Suppressor macrophage treated with lipopolysaccharide for 4 hours (primary cell): ENCODE results near the gene TRIM54.
"Not testable (repeated sequence)": the region's sequence is repeated elsewhere in the genome, so short reads cannot be mapped to it uniquely, and the experiment has no call there.

Experiments used
- DNase-seq: peaks from one replicate; pipeline ENCODE4 v3.0.0-alpha.2; 2020

The TRIM54 gene

DNA sequence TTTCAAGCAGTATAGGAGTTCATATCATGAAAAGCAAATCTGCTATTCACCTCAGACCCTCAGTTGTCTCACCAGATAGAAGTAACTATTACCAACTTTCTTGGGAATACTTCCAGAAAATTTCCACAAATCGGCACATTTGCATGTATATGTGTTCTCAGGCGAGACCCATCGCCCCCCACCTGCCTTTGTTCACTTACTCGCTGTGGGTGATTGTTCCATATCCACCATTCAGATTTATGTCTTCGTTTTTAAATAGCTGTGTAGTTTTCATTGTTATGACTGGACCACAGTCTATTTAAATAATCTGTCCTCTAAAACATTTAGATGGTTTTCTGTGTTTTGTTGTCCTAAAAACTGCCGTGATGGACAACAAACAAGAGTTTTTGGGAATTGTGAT lies 3.3 kb downstream of the TRIM54 start:
- no peak for DNase-seq

- no peak for DNase-seq
Observed at GRCh38 chr2:27288610-27289009, 6.4 kb downstream of the TRIM54 start.

DNA sequence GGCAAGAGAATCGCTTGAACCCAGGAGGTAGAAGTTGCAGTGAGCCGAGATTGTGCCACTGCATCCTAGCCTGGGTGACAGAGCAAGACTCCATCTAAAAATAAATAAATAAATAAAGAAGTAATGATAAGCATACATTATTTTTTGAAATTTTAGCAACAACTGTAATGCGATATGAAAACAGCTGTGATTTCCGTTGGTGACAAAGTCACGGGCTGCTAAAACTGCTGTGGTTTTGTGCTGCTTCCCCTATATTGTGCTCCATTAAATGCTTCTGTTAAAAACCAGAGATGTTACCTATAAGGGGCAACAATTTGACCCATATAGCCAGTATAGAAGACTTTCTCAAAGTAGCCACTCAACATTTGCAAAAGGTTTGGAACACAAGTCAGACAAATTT lies 8.3 kb downstream of the TRIM54 start:
- no peak for DNase-seq

GRCh38 chr2:27291865-27292264 lies 9.6 kb downstream of the TRIM54 start:
- no peak for DNase-seq

DNA sequence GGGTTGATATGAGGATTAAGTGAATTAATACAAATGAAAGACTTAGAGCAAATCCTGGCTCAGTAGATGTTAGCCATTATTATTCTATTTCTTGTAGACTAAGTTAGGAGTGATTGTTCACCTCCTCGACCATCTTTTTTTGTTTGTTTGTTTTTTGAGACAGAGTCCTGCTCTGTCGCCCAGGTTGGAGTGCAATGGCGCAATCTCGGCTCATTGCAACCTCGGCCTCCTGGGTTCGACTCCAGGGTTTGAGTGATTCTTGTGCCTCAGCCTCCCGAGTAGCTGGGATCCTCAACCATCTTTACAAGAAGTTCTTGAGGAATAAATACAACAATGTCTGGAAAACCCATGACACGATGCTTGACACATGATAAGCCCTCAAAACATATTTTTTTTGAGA lies 12.7 kb downstream of the TRIM54 start:
- DNase-seq, result no peak

- peak; percentile 52 for DNase-seq
Observed at GRCh38 chr2:27296481-27296880, 14.3 kb downstream of the TRIM54 start.

DNA sequence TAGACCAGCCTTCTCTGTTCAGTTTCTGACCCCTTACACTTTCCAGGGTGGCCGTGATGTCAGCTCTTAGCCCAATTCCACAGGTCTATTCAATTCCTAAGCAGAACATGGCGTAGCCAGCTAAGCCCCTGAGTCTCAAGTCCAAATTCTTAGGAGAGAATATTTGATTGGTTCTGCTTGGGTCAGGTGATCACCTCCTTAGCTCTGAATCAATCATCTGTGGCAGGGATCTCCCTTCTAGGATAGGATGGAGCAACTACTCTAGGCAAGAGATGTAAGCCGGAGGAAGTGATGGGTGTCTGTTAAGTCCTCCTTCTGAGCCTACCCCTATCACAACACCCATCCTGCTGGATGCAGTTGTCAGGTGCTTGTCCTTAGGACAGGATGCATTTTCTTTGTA lies 15.0 kb downstream of the TRIM54 start:
- no peak for DNase-seq

- no peak for DNase-seq
Observed at GRCh38 chr2:27298391-27299080, 16.3 kb downstream of the TRIM54 start.

DNA sequence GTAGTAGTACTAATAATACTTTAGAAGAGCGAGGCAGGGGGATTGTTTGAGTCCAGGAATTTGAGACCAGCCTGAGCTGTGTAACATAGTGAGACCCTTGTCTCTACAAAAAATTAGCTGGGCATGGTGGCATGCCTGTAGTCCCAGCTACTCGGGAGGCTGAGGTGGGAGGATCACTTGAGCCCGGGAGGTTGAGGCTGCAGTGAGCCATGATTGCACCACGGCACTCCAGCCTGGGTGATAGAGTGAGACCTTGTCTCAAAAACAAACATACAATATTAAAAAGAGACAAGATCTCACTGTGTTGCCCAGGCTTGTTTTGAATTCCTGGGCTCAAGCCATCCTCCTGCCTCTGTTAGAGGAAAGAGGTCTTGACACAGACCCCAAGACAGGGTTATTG lies 18.4 kb downstream of the TRIM54 start:
- DNase-seq, result not testable (repeated sequence)

GRCh38 chr2:27303093-27304025 lies 21.1 kb downstream of the TRIM54 start:
- DNase-seq, result peak; percentile 82

DNA sequence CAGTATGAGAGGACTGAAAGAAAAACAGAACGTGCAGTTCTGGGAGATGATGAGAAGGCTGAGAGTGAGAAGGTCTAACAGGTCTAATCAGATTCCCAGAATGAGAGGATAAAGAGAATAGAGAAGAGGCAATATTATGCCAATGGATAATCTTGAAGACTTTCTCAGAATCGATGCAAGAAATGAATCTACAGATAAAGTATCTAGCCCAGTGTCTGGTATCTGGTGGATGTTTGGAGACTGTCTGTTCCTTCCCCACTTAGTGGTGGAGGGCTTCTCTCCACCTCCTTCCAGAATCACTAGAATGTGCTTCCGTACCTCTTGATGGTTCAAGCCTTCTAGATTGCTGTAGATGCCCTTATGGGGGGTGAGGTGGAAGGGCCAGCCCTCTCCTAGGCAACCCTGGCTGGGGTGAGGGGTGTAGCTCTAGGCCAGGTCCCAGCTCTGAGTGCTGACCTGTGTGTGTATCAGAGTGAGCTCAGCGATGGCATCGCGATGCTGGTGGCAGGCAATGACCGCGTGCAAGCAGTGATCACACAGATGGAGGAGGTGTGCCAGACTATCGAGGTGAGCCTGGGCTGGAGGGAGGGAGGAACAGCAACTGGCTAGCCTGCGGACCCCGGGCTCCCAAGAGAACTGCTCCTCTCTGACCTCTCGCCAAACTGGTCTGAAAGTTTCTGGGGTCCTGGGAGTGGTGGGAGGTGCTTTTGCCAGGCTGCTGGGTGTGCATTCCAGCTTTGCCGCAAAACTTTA lies 22.4 kb downstream of the TRIM54 start:
- no peak for DNase-seq

GRCh38 chr2:27305516-27305915 lies 23.3 kb downstream of the TRIM54 start:
- DNase-seq, result no peak

DNA sequence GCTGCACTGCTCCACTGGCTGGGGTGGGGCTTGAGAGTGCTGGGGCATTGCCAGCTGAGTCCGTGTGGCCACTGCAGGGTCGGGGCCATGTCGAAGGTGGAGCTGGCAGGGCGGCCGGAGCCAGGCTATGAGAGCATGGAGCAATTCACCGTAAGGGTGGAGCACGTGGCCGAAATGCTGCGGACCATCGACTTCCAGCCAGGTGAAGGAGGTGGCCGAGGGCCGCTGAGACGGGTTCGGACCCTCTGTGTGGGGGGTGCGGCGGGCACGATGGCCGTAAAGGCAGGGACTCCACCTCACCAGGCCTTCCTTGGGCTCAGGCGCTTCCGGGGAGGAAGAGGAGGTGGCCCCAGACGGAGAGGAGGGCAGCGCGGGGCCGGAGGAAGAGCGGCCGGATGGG lies 23.9 kb downstream of the TRIM54 start:
- DNase-seq, result no peak

GRCh38 chr2:27306573-27307286 lies 24.5 kb downstream of the TRIM54 start:
- DNase-seq, result no peak

- no peak for DNase-seq
Observed at GRCh38 chr2:27307287-27307544, 25.0 kb downstream of the TRIM54 start.

DNA sequence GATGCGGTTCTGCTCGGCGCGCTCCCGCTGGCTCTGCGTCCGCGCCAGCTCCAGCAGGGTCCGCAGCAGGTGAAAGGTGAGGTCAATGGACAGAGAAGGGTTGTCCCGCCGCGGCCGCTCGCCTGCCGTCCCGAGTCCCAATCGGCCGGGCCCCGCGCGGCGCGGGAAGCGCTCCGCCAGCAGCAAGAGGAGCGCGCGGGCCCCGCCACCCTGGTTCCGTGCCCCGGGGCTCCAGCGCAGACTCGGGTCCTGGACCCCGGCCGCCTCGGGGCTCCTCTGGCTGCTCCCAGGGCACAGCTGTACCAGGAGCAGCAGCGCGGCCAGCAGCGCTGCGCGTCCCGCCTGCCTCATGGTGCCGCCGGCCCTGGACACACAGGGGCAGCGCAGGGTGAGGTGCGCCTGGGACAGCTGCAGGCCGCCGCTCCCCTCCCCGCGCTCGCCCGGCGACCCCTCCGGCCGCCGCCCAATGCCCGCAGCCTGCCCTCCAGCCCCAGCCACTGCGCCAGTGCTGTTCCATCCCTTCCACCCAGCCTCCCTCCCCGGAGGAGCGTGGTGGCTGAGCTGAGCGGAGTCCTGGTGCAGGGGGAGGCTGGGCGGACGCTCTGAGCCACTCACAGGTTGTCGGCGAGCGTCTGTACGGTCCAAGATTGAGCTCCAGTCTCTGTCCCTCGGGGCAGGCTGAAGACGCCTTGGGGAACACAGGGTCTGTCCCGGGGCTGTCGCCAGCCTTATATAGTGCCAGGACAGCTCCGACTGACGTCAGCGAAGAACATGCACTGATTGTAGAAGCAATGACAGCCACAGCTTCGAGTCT lies 25.5 kb downstream of the TRIM54 start:
- DNase-seq, result no peak

GRCh38 chr2:27308359-27308881 lies 26.2 kb downstream of the TRIM54 start, which contains the start of gene UCN:
Gene UCN, minus strand, starts transcription at chr2:27308445. Its CDS starts 550 bp downstream, at chr2:27307895.
- DNase-seq, result no peak

GRCh38 chr2:27309651-27310050 lies 27.4 kb downstream of the TRIM54 start:
- no peak for DNase-seq

DNA sequence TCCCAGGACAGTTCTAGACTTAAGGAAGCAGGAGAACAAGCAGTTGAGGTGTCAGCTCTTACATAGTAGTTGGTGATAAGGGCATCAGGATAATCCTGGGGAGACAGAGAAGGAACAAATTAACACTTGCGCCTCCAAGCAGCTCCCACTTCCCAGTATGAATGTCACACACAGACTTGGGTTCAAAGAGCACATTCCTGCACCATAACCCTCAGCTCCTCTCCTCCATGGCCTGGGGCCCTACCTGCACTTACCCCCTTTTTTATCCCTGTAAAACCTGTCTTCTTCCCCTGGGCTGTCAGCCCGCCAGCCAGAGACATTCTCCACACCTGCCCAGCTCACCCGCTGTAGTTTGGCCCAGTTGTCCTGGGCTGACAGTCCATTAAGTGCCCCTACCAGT lies 29.9 kb downstream of the TRIM54 start:
- DNase-seq, result no peak

- DNase-seq, result no peak
Observed at GRCh38 chr2:27313882-27314645, 31.8 kb downstream of the TRIM54 start.

DNA sequence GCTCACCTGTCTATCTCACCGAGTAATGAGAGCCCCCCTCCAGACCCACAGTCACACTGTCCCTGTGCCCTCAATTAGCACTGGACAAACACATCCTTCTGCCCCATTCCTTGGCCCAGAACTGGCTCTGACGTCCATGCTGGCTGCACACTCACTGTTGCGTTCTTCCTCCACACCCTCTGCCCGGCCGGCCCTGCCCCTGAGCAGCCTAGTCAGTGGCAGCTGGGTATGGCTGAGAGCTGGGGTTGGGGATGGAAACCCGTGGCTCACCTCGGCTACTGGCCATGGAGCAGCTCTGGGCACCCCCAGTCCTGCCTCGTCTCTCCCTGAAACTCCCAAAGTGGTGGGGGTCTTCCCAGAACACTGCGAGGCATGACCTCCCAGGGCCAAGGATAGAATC lies 32.5 kb downstream of the TRIM54 start:
- DNase-seq, result no peak
